RWPE1 (cell line): ENCODE data around the gene CMIP.

Experiments used
- CTCF ChIA-PET: fragments of 350-600 bp; sonication (Branson Sonifier 250); formaldehyde crosslinking; extraction: SDS; loops from one replicate; lab custom pipeline; 2021; lab: Yijun Ruan, JAX
- POLR2A ChIA-PET: fragments of 400-600 bp; formaldehyde crosslinking; extraction: SDS; loops from one replicate; lab custom pipeline; 2020; ENCODE audit warnings: antibody characterized with exemption; ENCODE audit not compliant: low non-redundant PET; lab: Yijun Ruan, JAX
- DNase-seq: peaks from one replicate; pipeline ENCODE4 v3.0.0; 2012; ENCODE audit warnings: low spot score
- H3K27ac ChIP-seq: fragments of 450-650 bp; 2 replicates; pipeline ENCODE4 v1.5.1; 2017
- CTCF ChIP-seq: fragments of 450-650 bp; conservative IDR thresholded peaks from 2 replicates; pipeline ENCODE4 v1.5.1; 2017; ENCODE audit warnings: low read depth, mild to moderate bottlenecking

The CMIP gene

GRCh38 chr16:81565321-81566028, 120.9 kb downstream of the CMIP start:
- POLR2A ChIA-PET, result no interaction called here
- no peak for TF ChIP-seq CTCF
- H3K27ac ChIP-seq, result peak overlapping the region; percentile 25; the same call in 1 of the 2 replicates
- CTCF ChIA-PET, result no interaction called here
- no peak for DNase-seq

- H3K27ac ChIP-seq, result peak overlapping the region; percentile 14; the same call in 1 of the 2 replicates
- CTCF ChIA-PET, result no interaction called here
- POLR2A ChIA-PET, result no interaction called here
- DNase-seq, result no peak
- TF ChIP-seq CTCF, result no peak
These were observed 121.7 kb downstream of the CMIP start for GRCh38 chr16:81566086-81567007.

- no peak for DNase-seq
- POLR2A ChIA-PET, result no interaction called here
- peak overlapping the region; percentile 10 for H3K27ac ChIP-seq
- CTCF ChIA-PET, result no interaction called here
- no peak for TF ChIP-seq CTCF
These were observed 122.5 kb downstream of the CMIP start for GRCh38 chr16:81567087-81567486.

- H3K27ac ChIP-seq, result peak overlapping the region; percentile 68
- CTCF ChIA-PET, result no interaction called here
- POLR2A ChIA-PET, result interaction anchor here (0.6 kb wide), 1 partner anchor 75 kb away, joined by 4 read pairs; no protein-coding TSS in a partner anchor
- peak; percentile 83 for DNase-seq
- TF ChIP-seq CTCF, result no peak
These were observed 123.6 kb downstream of the CMIP start for GRCh38 chr16:81567987-81568748.

- POLR2A ChIA-PET, result no interaction called here
These were observed 124.1 kb downstream of the CMIP start for GRCh38 chr16:81568749-81569087.

More at GRCh38 chr16:81568749-81569087, 124.1 kb downstream of the CMIP start:
- DNase-seq, result no peak
- CTCF ChIA-PET, result no interaction called here
- H3K27ac ChIP-seq, result peak overlapping the region; percentile 68
- TF ChIP-seq CTCF, result no peak
